ENCODE measurements around the gene TSPAN7.

DNA sequence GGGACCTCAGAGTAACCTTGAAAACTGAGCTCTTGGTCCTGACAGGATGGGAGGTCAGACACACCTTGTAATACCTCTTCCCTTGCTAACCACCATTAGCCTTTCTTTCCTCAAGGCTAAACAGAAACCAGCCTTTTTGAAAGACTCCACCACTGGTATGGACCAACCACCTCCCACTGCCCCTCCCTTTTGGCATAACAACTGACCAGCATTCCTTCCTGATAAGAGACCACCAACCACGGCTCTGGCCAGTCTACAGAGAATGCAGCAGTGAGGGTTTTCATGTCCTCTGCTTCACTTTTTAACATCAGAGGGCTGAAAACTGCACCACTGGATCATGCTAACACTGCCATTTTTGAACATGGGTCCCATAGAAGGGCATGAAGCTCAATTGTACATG, 139.7 kb downstream of the TSPAN7 start:
- TF ChIP-seq POLR2AphosphoS5 (IDR thresholded peaks at IDR 0.05; ENCODE audit: low read depth, low read length) (no peak), TAF1 (IDR thresholded peaks at IDR 0.05; ENCODE audit: borderline replicate concordance, low read depth, low read length) (no peak), POLR2A (IDR thresholded peaks at IDR 0.05; ENCODE audit: low read depth, low read length) (no peak)

Data from GM12892 (cell line).